Thyroid gland (tissue), 4 donors: ENCODE data around the gene DDIAS. TPM values are rescaled to one million over a fixed set of nuclear protein-coding genes. Genes with fewer than 3 reads are reported as not detected.
"Not testable (repeated sequence)": the region's sequence is repeated elsewhere in the genome, so short reads cannot be mapped to it uniquely, and the experiment has no call there.

Experiments
- DNase-seq, 2 donors: peaks; one replicate each; pipeline ENCODE4 v3.0.0-alpha.2; 2019
- H3K27ac ChIP-seq, 3 donors: fragments of 200-600 bp; sonication (generic); 1 replicate in 2 of 3; 2 replicates in 1 of 3; pipeline ENCODE4 v1.5.1; 2016 to 2019; ENCODE audit warnings: mild to moderate bottlenecking in 1 of 3, moderate library complexity in 1 of 3
- H3K27me3 ChIP-seq: fragments of 200-600 bp; sonication (generic); one replicate; pipeline ENCODE4 v1.5.1; 2019
- H3K36me3 ChIP-seq, 2 donors: fragments of 200-600 bp; sonication (generic); one replicate each; pipeline ENCODE4 v1.5.1; 2016 to 2019
- H3K4me1 ChIP-seq, 2 donors: fragments of 200-600 bp; sonication (generic); one replicate each; pipeline ENCODE4 v1.5.1; 2017 to 2019
- H3K4me3 ChIP-seq, 3 donors: fragments of 200-600 bp; sonication (generic); replicated peaks in 1 of 3; 1 replicate in 2 of 3; 2 replicates in 1 of 3; pipeline ENCODE4 v1.5.1; 2016; ENCODE audit warnings: mild to moderate bottlenecking in 1 of 3
- H3K9me3 ChIP-seq: fragments of 200-600 bp; sonication (generic); one replicate; pipeline ENCODE4 v1.5.1; 2017
- POLR2A ChIP-seq, 2 donors: fragments of 450-650 bp; IDR thresholded peaks; one replicate each; pipeline ENCODE4 v1.6.1; 2017; ENCODE audit warnings: antibody characterized with exemption in 2 of 2, mild to moderate bottlenecking in 2 of 2, moderate library complexity in 1 of 2
- WGBS, 2 donors: methylation state at CpG; one replicate each; pipeline ENCODE4 v1.1.5; 2017; 5-methylcytosine and 5-hydroxymethylcytosine counted together
- intact Hi-C: fragments of 100-400 bp; cut with DNase I; formaldehyde crosslinking; loops from one replicate; pipeline ENCODE4 v1.15.1; 2023
- total RNA-seq, 4 donors: library from RNA; depleted of rRNA; stranded (reverse); fragments of >200 nt; gene quantifications; one replicate each; pipeline ENCODE4 v1.2.3, GENCODE V29; 2016
- TF ChIP-seq, protein P1 (sequence below), 6 experiments: fragments of 200-600 bp in 3 of 6; fragments of 450-650 bp in 3 of 6; sonication (generic) in 3 of 6; IDR thresholded peaks; one replicate each; pipeline ENCODE4 v1.5.1; 2016 to 2019; ENCODE audit warnings: antibody characterized with exemption in 6 of 6, mild to moderate bottlenecking in 2 of 6, inconsistent platforms in 1 of 6, moderate library complexity in 1 of 6

The DDIAS gene
- total RNA-seq, 4 donors from 2014 or later, result 0.25 to 3.3 (median 0.95) TPM

DNA sequence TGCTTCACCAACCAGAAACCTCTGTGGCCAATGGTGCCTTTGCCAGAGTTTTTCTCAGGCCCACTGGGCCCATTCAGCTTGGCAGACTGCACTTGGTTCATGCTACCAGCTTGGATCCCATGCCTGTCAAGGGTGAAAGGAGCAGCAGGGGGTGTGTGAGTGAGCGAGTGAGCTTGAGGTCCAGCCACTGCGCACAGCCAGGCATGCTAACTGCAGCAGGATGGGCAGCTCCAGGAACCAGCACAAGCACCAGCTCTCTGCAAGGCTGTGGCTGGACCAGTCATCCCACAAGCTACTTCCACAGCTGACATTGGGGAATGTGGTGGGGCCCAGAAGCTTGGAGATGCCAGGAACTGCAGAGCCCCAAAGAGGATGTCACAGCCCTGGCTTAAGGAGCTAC is 40.8 kb downstream of the DDIAS start:
- no peaks in the 10 kb centered on the region for H3K9me3 ChIP-seq
- H3K4me3 ChIP-seq, result no peak overlapping the region
- no peak for DNase-seq
- no peak overlapping the region for H3K27ac ChIP-seq
- H3K4me1 ChIP-seq, result no peaks in the 10 kb centered on the region
- intact Hi-C loops, result no loop called here
- no peak for TF ChIP-seq POLR2A (IDR thresholded peaks at IDR 0.05)
- TF ChIP-seq, protein P1, sequence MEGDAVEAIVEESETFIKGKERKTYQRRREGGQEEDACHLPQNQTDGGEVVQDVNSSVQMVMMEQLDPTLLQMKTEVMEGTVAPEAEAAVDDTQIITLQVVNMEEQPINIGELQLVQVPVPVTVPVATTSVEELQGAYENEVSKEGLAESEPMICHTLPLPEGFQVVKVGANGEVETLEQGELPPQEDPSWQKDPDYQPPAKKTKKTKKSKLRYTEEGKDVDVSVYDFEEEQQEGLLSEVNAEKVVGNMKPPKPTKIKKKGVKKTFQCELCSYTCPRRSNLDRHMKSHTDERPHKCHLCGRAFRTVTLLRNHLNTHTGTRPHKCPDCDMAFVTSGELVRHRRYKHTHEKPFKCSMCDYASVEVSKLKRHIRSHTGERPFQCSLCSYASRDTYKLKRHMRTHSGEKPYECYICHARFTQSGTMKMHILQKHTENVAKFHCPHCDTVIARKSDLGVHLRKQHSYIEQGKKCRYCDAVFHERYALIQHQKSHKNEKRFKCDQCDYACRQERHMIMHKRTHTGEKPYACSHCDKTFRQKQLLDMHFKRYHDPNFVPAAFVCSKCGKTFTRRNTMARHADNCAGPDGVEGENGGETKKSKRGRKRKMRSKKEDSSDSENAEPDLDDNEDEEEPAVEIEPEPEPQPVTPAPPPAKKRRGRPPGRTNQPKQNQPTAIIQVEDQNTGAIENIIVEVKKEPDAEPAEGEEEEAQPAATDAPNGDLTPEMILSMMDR (IDR thresholded peaks at IDR 0.05), result no peak
- 86 to 100% methylated on average over 1 to 2 of the region's 2 CpGs for WGBS, 2 donors
- H3K36me3 ChIP-seq, result no peaks in the 10 kb centered on the region
- H3K27me3 ChIP-seq, result no peaks in the 10 kb centered on the region

DNA sequence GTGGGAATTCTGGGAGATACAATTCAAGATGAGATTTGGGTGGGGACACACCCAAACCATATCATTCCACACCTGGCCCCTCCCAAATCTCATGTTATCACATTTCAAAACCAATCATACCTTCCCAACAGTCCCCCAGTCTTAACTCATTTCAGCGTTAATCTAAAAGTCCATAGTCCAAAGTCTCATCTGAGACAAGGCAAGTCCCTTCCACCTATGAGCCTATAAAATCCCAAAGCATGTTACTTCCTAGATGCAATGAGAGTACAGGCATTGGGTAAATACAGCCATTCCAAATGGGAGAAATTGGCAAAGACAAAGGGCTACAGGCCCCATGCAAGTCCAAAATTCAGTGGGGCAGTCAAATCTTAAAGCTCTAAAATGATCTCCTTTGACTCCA is 41.9 kb downstream of the DDIAS start:
- H3K4me3 ChIP-seq, H3K27ac ChIP-seq, H3K36me3 ChIP-seq, intact Hi-C loops, H3K27me3 ChIP-seq, H3K4me1 ChIP-seq, DNase-seq, H3K9me3 ChIP-seq: not testable (repeated sequence)
- 97 to 100% methylated on average over 1 of the region's 1 CpG for WGBS, 2 donors

DNA sequence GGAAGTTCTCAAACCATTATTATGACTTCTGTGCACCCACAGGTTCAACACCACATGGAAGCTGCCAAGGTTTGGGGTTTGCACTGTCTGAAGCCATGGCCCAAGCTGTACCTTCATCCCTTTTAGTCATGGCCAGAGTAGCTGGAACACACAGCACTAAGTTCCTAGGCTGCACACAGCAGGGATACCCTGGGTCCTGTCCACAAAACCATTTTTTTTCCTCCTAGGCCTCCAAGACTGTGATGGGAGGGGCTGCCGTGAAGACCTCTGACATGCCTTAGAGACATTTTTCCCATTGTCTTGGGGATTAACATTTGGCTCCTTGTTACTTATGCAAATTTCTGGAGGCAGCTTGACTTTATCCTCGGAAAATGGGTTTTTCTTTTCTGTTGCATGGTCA is 42.7 kb downstream of the DDIAS start:
- no peak for TF ChIP-seq POLR2A (IDR thresholded peaks at IDR 0.05)
- TF ChIP-seq, protein P1 (IDR thresholded peaks at IDR 0.05), result no peak
- no peak for DNase-seq
- H3K36me3 ChIP-seq, result no peaks in the 10 kb centered on the region
- H3K27me3 ChIP-seq, result no peaks in the 10 kb centered on the region
- no peak overlapping the region for H3K27ac ChIP-seq
- intact Hi-C loops, result no loop called here
- H3K4me1 ChIP-seq, result no peaks in the 10 kb centered on the region
- no peak overlapping the region for H3K4me3 ChIP-seq
- no peaks in the 10 kb centered on the region for H3K9me3 ChIP-seq
- WGBS, 2 donors, result 72 to 81% methylated on average over 2 of the region's 2 CpGs

DNA sequence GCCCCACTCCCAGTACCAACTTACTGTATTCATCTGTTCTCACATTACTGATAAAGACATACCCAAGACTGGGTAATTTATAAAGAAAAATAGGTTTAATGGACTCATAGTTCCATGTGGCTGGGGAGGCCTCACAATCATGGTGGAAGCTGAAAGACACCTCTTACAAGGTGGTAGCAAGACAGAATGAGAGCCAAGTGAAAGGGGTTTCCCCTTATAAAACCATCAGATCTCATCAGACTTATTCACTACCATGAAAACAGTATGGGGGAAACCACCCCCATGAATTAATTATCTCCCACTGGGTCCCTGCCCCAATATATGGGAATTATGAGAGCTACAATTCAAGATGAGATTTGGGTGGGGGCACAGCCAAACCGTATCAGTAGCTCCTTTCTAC is 43.5 kb downstream of the DDIAS start:
- 54 to 100% methylated on average over 1 of the region's 1 CpG for WGBS, 2 donors

DNA sequence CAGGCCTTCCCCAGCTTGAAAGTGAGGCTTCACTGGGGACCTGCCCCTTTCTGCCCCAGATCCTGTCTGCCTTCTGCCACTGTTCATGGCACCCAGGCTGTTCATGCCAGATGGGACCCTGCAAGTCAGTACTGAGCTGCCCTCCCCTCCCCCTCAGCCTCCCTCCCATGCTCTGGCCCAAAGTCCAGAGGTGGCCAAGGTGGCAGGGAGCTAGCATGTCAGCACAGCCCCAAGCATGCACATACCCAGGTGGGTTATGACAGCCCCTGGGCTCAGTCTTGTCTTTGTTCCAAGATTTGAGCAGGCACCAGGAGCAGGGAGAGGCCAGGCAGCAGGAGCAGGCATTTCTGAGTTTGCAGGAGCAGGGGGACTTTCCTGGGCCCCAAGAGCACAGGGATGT is 44.1 kb downstream of the DDIAS start:
- H3K4me1 ChIP-seq, result no peaks in the 10 kb centered on the region
- H3K9me3 ChIP-seq, result no peaks in the 10 kb centered on the region
- no peak overlapping the region for H3K4me3 ChIP-seq
- intact Hi-C loops, result no loop called here
- H3K27me3 ChIP-seq, result no peaks in the 10 kb centered on the region
- no peaks in the 10 kb centered on the region for H3K36me3 ChIP-seq
- H3K27ac ChIP-seq, result no peak overlapping the region
- DNase-seq, result no peak
- TF ChIP-seq, protein P1 (IDR thresholded peaks at IDR 0.05), result no peak
- no peak for TF ChIP-seq POLR2A (IDR thresholded peaks at IDR 0.05)

More for the DNA sequence above, 43.5 kb downstream of the DDIAS start:
- H3K27me3 ChIP-seq, H3K27ac ChIP-seq, intact Hi-C loops, H3K4me1 ChIP-seq, H3K4me3 ChIP-seq, H3K9me3 ChIP-seq, H3K36me3 ChIP-seq, DNase-seq: not testable (repeated sequence)

DNA sequence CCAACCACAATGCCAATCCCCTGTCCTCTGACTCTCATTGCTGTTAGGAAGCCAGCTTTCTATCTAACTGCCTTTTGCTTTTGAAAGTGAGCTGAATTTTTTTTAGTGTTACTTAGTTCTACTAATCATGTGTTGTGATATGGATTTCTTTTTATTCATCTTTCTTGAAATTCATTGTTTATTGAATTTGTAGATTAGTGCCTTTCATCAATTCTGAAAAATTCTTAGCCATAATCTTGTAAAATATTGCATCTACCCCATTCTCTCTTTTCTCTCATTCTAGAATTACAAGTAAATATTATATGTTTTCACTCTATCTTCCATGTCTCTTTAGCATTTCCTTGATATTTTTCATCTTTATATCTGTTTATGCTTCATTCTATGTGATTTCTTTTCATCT is 47.8 kb downstream of the DDIAS start:
- Histone ChIP-seq H3K36me3 (no peaks in the 10 kb centered on the region), H3K27ac (no peak overlapping the region), H3K4me1 (no peaks in the 10 kb centered on the region), H3K27me3 (no peaks in the 10 kb centered on the region), H3K9me3 (no peaks in the 10 kb centered on the region), H3K4me3 (no peak overlapping the region)
- intact Hi-C loops, result no loop called here
- DNase-seq, result no peak
- TF ChIP-seq, protein P1 (IDR thresholded peaks at IDR 0.05), result no peak

DNA sequence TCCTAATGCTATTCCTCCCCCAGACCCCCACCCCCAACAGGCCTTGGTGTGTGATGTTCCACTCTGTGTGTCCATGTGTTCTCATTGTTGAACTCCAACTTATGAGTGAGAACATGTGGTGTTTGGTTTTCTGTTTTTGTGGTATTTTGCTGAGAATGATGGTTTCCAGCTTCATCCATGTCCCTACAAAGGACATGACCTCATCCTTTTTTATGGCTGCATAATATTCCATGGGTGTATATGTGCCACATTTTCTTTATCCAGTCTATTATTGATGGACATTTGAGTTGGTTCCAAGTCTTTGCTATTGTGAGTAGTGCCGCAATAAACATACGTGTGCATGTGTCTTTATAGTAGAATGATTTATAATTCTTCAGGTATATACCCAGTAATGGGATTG is 49.0 kb downstream of the DDIAS start:
- WGBS, 2 donors, result 98 to 100% methylated on average over 2 of the region's 2 CpGs
- DNase-seq, H3K36me3 ChIP-seq, H3K9me3 ChIP-seq, H3K27me3 ChIP-seq, H3K4me3 ChIP-seq, H3K27ac ChIP-seq, H3K4me1 ChIP-seq, intact Hi-C loops: not testable (repeated sequence)

DNA sequence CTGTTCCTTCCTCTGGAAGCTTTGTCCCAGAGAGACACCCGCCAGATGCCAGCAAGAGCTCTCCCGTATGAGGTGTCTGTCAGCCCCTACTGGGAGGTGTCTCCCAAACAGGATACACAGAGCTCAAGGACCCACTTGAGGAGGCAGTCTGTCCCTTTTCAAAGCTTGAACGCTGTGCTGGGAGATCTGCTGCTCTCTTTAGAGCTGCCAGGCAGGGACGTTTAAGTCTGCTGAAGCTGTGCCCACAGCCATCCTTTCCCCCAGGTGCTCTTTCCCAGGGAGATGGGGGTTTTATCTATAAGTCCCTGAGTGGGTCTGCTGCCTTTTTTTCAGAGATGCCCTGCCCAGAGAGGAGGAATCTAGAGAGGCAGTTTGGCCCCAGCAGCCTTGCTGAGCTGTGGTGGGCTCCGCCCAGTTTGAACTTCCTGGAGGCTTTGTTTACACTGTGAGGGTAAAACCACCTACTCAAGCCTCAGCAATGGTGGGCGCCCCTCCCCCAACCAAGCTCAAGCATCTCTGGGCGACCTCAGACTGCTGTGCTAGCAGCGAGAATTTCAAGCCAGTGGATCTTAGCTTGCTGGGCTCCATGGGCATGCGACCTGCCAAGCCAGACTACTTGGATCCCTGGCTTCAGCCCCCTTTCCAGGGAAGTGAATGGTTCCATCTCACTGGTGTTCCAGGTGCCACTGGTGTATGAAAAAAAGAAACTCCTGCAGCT is 54.4 kb downstream of the DDIAS start:
- H3K27ac ChIP-seq, H3K27me3 ChIP-seq, H3K9me3 ChIP-seq, H3K36me3 ChIP-seq, H3K4me3 ChIP-seq, intact Hi-C loops, H3K4me1 ChIP-seq: not testable (repeated sequence)
- 36 to 55% methylated on average over 8 to 9 of the region's 9 CpGs for WGBS, 2 donors
- peak in 1 of 2 donors; percentile 27 for DNase-seq
